Panc1 (cell line): Measurements from ENCODE around the gene SLX9. TPM values are rescaled to one million over a fixed set of nuclear protein-coding genes. Genes with fewer than 3 reads are reported as not detected.

Experiments used
- ATAC-seq: fragments of 200-7000 bp; cut with Tn5 transposase; 2 replicates; pipeline ENCODE4 v1.9.1; 2020; ENCODE audit warnings: mild to moderate bottlenecking, moderate library complexity
- BruUV-seq: library from RNA; stranded (reverse); fragments of 400-500 nt; replicated peaks from 2 replicates; lab custom pipeline; 2021; lab: Mats Ljungman, UMichigan
- CTCF ChIA-PET: fragments of 300-600 bp; sonication (Branson Sonifier 250); formaldehyde crosslinking; loops from one replicate; lab custom pipeline; 2022; ENCODE audit warnings: antibody characterized with exemption; lab: Charles Lee
- POLR2A ChIA-PET: fragments of 300-600 bp; sonication (Branson Sonifier 250); formaldehyde crosslinking; loops from one replicate; lab custom pipeline; 2022; ENCODE audit warnings: antibody characterized with exemption; lab: Charles Lee
- DNase-seq: peaks from one replicate; pipeline ENCODE4 v3.0.0-alpha.2; 2010; ENCODE audit warnings: low read depth, low spot score
- H3K27ac ChIP-seq: 2 replicates; pipeline ENCODE4 v1.5.1; 2011; ENCODE audit warnings: mild to moderate bottlenecking, low read length, inconsistent platforms
- H3K27me3 ChIP-seq: fragments of 200-500 bp; sonication (Bioruptor generic); 2 replicates; pipeline ENCODE4 v1.6.0; 2014; ENCODE audit warnings: low read length, inconsistent platforms; ENCODE audit not compliant: control insufficient read depth, insufficient read depth
- H3K36me3 ChIP-seq: fragments of 200-500 bp; sonication (Bioruptor generic); 2 replicates; pipeline ENCODE4 v1.5.1; 2014; ENCODE audit warnings: inconsistent platforms, mild to moderate bottlenecking, low read length, moderate library complexity; ENCODE audit not compliant: control insufficient read depth, insufficient read depth
- H3K4me1 ChIP-seq: 2 replicates; pipeline ENCODE4 v1.5.1; 2011; ENCODE audit warnings: inconsistent platforms, mild to moderate bottlenecking, low read length, moderate library complexity; ENCODE audit not compliant: control insufficient read depth, insufficient read depth
- H3K4me3 ChIP-seq, 2 experiments: 2 replicates each; pipeline ENCODE4 v1.5.1; 2011 to 2012; ENCODE audit warnings: low read depth in 2 of 2, low read length in 2 of 2, mild to moderate bottlenecking in 2 of 2, inconsistent platforms in 1 of 2, moderate library complexity in 1 of 2
- H3K9me3 ChIP-seq: fragments of 200-500 bp; sonication (Bioruptor generic); 2 replicates; pipeline ENCODE4 v1.5.1; 2014; ENCODE audit warnings: low read depth, mild to moderate bottlenecking, inconsistent platforms, low read length, moderate library complexity; ENCODE audit not compliant: control insufficient read depth, insufficient read depth
- CTCF ChIP-seq: fragments of 450-650 bp; IDR thresholded peaks from 2 replicates; pipeline ENCODE4 v1.5.1; 2017; ENCODE audit warnings: mild to moderate bottlenecking
- POLR2AphosphoS5 ChIP-seq: IDR thresholded peaks from 2 replicates; pipeline ENCODE4 v1.6.1; 2012; ENCODE audit warnings: mild to moderate bottlenecking, low read depth, low read length, moderate library complexity
- REST ChIP-seq, 2 experiments: IDR thresholded peaks; 2 replicates each; pipeline ENCODE4 v1.6.1; 2011 to 2012; ENCODE audit warnings: low read depth in 2 of 2, control low read depth in 1 of 2, low read length in 1 of 2, mild to moderate bottlenecking in 1 of 2, moderate library complexity in 1 of 2; ENCODE audit not compliant: insufficient read depth in 1 of 2
- SIN3A ChIP-seq: IDR thresholded peaks from 2 replicates; pipeline ENCODE4 v1.6.1; 2012; ENCODE audit warnings: low read depth, mild to moderate bottlenecking, low read length, moderate library complexity, borderline replicate concordance; ENCODE audit not compliant: insufficient read depth
- TCF7L2 ChIP-seq: IDR thresholded peaks from 2 replicates; pipeline ENCODE4 v1.6.1; 2011; ENCODE audit warnings: mild to moderate bottlenecking, low read depth, low read length, inconsistent platforms
- in situ Hi-C: cut with HindIII; loops from 2 replicates; pipeline ENCODE4 v1.10.0; 2016; ENCODE audit warnings: low sequenced_read_pairs, low pct_unique_long_range_greater_than_20kb
- intact Hi-C: fragments of 100-400 bp; cut with micrococcal nuclease; formaldehyde crosslinking; loops from one replicate; pipeline ENCODE4 v1.10.0; 2022; ENCODE audit not compliant: unreplicated experiment
- total RNA-seq: library from RNA; stranded (reverse); gene quantifications from one replicate; pipeline ENCODE4 v1.2.1, GENCODE V29; 2021; ENCODE audit not compliant: unreplicated experiment

Gene SLX9
- total RNA-seq, 1 experiment from 2014 or later: 50.9 TPM

GRCh38 chr21:45011911-45012661 is 72.3 kb downstream of the SLX9 start:
- no peaks in the 10 kb centered on the region for H3K9me3 ChIP-seq
- intact Hi-C loops (no loop called here), in situ Hi-C loops (no loop called here)
- no peaks in the 10 kb centered on the region for H3K27me3 ChIP-seq
- peaks cover 7% of the 10 kb centered on the region for H3K4me1 ChIP-seq
- H3K36me3 ChIP-seq: no peaks in the 10 kb centered on the region
- peak; percentile 68 for DNase-seq
- peak; percentile 90 for ATAC-seq
- ChIA-PET CTCF (no interaction called here), POLR2A (no interaction called here)
- H3K4me3 ChIP-seq: no peak overlapping the region
- no peak overlapping the region for H3K27ac ChIP-seq
- no TSS peak for BruUV-seq
- TF ChIP-seq CTCF: no peak
- no peak for TF ChIP-seq TCF7L2
- no peak for TF ChIP-seq REST (IDR thresholded peaks at IDR 0.05; ENCODE audit: insufficient read depth in 1 of 2, low read depth in 2 of 2, low read length in 1 of 2)
- TF ChIP-seq SIN3A: no peak
- no peak for TF ChIP-seq POLR2AphosphoS5

GRCh38 chr21:45012662-45013259 is 72.9 kb downstream of the SLX9 start:
- BruUV-seq: no TSS peak
- ChIA-PET CTCF (no interaction called here), POLR2A (no interaction called here)
- H3K36me3 ChIP-seq: no peaks in the 10 kb centered on the region
- peaks cover 7% of the 10 kb centered on the region for H3K4me1 ChIP-seq
- no peaks in the 10 kb centered on the region for H3K27me3 ChIP-seq
- no peak overlapping the region for H3K4me3 ChIP-seq
- DNase-seq (no peak), ATAC-seq (peak; percentile 78)
- in situ Hi-C loops (no loop called here), intact Hi-C loops (no loop called here)
- no peak overlapping the region for H3K27ac ChIP-seq
- TF ChIP-seq POLR2AphosphoS5 (no peak), CTCF (no peak), TCF7L2 (no peak), REST (IDR thresholded peaks at IDR 0.05; ENCODE audit: insufficient read depth in 1 of 2, low read depth in 2 of 2, low read length in 1 of 2) (no peak), SIN3A (no peak)
- no peaks in the 10 kb centered on the region for H3K9me3 ChIP-seq
